ENCODE measurements around the gene PREP.
A peak's percentile ranks its signal among the peaks of the same experiment; 100 is the strongest.

PREP gene

GRCh38 chr6:105259913-105260889, 142.7 kb downstream of the PREP start (continued):
- TF ChIP-seq, protein P1, sequence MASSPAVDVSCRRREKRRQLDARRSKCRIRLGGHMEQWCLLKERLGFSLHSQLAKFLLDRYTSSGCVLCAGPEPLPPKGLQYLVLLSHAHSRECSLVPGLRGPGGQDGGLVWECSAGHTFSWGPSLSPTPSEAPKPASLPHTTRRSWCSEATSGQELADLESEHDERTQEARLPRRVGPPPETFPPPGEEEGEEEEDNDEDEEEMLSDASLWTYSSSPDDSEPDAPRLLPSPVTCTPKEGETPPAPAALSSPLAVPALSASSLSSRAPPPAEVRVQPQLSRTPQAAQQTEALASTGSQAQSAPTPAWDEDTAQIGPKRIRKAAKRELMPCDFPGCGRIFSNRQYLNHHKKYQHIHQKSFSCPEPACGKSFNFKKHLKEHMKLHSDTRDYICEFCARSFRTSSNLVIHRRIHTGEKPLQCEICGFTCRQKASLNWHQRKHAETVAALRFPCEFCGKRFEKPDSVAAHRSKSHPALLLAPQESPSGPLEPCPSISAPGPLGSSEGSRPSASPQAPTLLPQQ (tag by site-specific recombination; IDR thresholded peaks at IDR 0.05) = no peak
- TF ChIP-seq ZNF76 (tag by site-specific recombination; IDR thresholded peaks at IDR 0.05; ENCODE audit: borderline replicate concordance, low read depth) = no peak
- TF ChIP-seq ZNF48 (tag by site-specific recombination; IDR thresholded peaks at IDR 0.05) = no peak
- no peak for TF ChIP-seq ZNF704 (tag by site-specific recombination; IDR thresholded peaks at IDR 0.05)
- no peak for TF ChIP-seq ZNF555 (tag by site-specific recombination; conservative IDR thresholded peaks at IDR 0.05)
- TF ChIP-seq ZFHX2 (tag by site-specific recombination; conservative IDR thresholded peaks at IDR 0.05) = no peak
- TF ChIP-seq MZF1 (tag by site-specific recombination; IDR thresholded peaks at IDR 0.05; ENCODE audit: borderline replicate concordance) = peak; percentile 32; the same call in 1 of the 2 replicates
- TF ChIP-seq ZNF621 (tag by site-specific recombination; IDR thresholded peaks at IDR 0.05) = no peak
- TF ChIP-seq, protein P2, sequence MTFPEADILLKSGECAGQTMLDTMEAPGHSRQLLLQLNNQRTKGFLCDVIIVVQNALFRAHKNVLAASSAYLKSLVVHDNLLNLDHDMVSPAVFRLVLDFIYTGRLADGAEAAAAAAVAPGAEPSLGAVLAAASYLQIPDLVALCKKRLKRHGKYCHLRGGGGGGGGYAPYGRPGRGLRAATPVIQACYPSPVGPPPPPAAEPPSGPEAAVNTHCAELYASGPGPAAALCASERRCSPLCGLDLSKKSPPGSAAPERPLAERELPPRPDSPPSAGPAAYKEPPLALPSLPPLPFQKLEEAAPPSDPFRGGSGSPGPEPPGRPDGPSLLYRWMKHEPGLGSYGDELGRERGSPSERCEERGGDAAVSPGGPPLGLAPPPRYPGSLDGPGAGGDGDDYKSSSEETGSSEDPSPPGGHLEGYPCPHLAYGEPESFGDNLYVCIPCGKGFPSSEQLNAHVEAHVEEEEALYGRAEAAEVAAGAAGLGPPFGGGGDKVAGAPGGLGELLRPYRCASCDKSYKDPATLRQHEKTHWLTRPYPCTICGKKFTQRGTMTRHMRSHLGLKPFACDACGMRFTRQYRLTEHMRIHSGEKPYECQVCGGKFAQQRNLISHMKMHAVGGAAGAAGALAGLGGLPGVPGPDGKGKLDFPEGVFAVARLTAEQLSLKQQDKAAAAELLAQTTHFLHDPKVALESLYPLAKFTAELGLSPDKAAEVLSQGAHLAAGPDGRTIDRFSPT (tag by site-specific recombination; IDR thresholded peaks at IDR 0.05) = no peak
- peak; percentile 90 for TF ChIP-seq TRIM28 (IDR thresholded peaks at IDR 0.05; ENCODE audit: borderline replicate concordance, low read length)
- peak; percentile 62 for TF ChIP-seq ZNF585B (tag by site-specific recombination; IDR thresholded peaks at IDR 0.05)
- TF ChIP-seq BCL11B (tag by site-specific recombination; IDR thresholded peaks at IDR 0.05; ENCODE audit: low read depth) = no peak
- no peak for TF ChIP-seq BCL6B (tag by site-specific recombination; IDR thresholded peaks at IDR 0.05)
- no peak for TF ChIP-seq ZNF449 (tag by site-specific recombination; IDR thresholded peaks at IDR 0.05)
- TF ChIP-seq, protein P3, sequence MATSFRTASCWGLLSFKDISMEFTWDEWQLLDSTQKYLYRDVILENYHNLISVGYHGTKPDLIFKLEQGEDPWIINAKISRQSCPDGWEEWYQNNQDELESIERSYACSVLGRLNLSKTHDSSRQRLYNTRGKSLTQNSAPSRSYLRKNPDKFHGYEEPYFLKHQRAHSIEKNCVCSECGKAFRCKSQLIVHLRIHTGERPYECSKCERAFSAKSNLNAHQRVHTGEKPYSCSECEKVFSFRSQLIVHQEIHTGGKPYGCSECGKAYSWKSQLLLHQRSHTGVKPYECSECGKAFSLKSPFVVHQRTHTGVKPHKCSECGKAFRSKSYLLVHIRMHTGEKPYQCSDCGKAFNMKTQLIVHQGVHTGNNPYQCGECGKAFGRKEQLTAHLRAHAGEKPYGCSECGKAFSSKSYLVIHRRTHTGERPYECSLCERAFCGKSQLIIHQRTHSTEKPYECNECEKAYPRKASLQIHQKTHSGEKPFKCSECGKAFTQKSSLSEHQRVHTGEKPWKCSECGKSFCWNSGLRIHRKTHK (tag by site-specific recombination; IDR thresholded peaks at IDR 0.05) = no peak
- TF ChIP-seq ZNF416 (tag by site-specific recombination; IDR thresholded peaks at IDR 0.05) = no peak
- TF ChIP-seq KLF16 (tag by site-specific recombination; IDR thresholded peaks at IDR 0.05) = no peak
- TF ChIP-seq ZBTB11 (tag by site-specific recombination; conservative IDR thresholded peaks at IDR 0.05; ENCODE audit: low read depth) = no peak
- TF ChIP-seq SP7 (tag by site-specific recombination; IDR thresholded peaks at IDR 0.05) = peak; percentile 96
- TF ChIP-seq ZIC2 (tag by site-specific recombination; IDR thresholded peaks at IDR 0.05) = no peak
- TF ChIP-seq ZNF654 (tag by site-specific recombination; IDR thresholded peaks at IDR 0.05; ENCODE audit: low read depth) = no peak
- TF ChIP-seq OVOL3 (tag by site-specific recombination; IDR thresholded peaks at IDR 0.05) = peak; percentile 73; the same call in 1 of the 2 replicates
